NOMO-1 (cell line): ENCODE measurements around the gene PNPLA6.
"Not testable (repeated sequence)": the region's sequence is repeated elsewhere in the genome, so short reads cannot be mapped to it uniquely, and the experiment has no call there.

Source experiments
- DNase-seq, 2 experiments: peaks; one replicate each; lab custom pipeline; 2025; ENCODE audit not compliant: unreplicated experiment in 2 of 2; lab: John Stamatoyannopoulos, UW

The PNPLA6 gene

DNA sequence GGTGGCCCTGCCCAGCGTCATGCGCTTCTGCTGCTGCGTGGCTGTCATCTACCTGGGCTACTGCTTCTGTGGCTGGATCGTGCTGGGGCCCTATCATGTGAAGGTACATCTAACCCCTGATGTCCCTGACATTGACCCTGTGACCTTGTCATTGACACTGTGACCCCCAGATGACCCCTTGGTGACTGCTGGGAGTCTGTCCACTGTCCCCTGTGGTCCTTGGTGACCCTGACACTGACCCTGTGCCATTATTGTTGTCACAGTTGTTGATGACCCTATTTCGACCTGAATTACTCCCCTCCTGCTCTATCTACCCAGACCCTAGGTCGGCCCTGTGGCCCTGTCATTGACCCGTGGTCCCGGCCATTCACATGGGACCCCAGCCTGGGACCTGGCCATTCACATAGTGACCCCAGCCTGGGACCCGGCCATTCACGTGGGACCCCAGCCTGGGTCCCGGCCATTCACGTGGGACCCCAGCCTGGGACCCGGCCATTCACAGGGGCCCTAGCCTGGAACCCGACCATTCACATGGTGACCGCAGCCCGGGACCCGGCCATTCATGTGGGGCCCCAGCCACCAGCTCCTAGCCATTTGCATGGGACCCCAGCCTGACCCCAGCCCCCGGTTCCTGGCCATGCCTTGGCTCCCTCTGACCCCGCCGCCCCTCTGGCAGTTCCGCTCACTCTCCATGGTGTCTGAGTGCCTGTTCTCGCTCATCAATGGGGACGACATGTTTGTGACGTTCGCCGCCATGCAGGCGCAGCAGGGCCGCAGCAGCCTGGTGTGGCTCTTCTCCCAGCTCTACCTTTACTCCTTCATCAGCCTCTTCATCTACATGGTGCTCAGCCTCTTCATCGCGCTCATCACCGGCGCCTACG, 5.7 kb upstream of the PNPLA6 start:
- DNase-seq: no peak

DNA sequence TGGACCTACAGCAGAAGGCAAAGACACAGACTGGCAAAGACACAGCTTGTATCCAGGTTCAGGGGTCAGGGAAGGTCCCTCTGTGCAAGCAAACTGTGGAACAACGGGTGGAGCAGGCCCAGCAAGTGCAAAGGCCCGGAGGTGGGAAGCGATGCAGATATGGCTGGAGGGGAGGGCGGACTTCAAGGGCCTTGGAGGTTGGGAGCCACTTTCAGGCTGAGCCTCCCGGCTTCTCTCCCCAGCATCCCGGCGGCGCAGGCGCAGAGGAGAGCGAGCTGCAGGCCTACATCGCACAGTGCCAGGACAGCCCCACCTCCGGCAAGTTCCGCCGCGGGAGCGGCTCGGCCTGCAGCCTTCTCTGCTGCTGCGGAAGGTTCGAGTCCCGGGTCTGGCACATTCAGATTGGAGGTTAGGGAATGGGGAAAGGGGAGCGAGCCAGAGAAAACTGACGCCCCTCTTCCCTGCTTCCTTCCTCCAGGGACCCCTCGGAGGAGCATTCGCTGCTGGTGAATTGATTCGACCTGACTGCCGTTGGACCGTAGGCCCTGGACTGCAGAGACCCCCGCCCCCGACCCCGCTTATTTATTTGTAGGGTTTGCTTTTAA, 2.1 kb upstream of the PNPLA6 start:
- DNase-seq: no peak

DNA sequence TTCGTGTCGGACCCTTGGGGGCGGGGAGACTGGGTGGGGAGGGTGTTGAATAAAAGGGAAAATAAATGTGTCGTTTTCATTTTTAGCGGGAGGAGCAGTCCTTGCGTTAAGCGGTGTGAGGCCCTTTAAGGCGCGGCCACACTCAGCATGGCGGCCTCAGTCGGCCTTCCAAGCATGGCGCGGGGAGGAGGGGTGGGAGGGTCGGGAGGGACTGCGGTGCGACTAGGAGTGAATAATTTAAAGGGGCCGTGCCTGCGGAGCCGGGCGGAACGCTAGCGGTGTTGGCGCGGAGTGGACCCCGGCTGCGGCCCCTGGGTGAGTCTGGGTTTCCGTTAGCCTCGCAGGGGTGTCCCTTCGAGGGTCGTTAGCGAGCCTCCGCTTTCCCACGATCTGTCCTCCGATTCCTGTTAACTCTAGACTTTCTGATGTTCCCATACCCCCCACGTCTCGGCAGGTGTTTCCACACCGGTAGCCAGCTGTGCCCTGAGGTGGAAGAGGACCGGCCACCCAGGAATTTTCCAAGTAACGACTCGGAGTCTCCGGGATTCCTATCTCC, 1.5 kb upstream of the PNPLA6 start:
- DNase-seq: peak; percentile 72 to 83

DNA sequence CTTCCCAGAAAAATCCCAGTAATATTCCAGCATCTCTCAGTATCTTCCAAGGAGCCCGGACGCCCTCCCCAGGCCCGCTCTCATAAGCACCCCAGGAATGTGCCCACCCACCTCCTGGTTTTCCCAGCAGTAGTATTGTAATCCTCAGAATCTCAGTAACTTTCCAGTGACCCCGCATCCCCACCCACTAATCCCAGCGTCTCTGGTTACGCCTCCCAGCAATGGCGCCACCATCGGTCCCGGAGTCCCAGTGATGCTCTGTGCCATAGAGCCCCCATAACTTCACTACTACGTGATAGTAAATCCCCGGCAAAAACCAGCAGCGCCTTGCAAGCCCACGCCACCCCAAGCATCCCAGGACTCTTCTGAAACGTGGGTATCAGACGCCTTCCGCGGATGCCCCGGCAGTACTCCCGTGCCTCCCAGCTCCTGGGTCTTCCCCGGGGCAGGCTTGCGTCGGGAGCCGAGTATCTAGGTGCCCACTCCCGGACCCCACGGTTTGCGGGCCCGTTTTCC, 928 bp upstream of the PNPLA6 start:
- peak; percentile 26 to 40 for DNase-seq

DNA sequence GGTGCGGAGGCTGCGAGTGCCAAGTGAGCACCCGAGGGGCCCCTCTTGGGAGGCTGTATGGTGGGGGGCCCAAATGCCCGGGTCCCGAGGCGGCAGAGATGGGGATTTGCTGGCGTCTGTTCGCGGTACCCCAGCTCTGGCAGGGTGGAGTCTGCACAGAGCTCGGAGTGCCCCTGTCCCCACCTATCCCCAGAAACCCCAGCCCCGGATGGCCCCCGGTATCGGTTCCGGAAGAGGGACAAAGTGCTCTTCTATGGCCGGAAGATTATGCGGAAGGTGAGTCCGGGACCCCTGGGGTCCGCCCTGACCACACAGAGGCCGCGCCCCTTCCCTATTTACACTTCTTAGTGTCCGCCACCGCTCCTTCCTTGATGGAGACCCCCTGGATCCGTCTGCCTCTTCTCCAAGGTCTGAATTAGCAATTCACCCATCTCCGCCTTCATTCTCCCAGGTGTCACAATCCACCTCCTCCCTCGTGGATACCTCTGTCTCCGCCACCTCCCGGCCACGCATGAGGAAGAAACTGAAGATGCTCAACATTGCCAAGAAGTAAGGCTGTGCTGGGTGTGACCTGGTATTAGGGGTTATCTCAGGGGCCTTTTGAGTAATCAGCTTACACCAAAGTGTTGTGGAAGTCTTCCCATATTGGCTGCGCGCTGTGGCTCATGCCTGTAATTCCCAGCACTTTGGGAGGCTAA, 630 bp downstream of the PNPLA6 start:
- DNase-seq: no peak

DNA sequence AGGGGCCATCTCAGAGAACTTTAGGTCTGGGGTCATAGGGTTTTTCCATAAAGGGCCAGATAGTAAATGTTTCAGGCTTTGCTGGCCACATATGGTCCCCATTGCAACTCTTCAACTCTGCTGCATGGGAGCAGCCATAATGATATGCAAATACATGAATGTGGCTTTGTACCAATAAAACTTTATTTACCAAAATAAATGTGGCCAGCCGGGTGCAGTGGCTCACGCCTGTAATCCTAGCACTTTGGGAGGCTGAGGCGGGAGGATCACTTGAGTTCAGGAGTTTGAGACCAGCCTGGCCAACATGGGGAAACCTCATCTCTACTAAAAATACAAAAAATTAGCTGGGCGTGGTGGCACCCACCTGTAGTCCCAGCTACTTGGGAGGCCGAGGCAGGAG, 3.5 kb downstream of the PNPLA6 start:
- not testable (repeated sequence) for DNase-seq

DNA sequence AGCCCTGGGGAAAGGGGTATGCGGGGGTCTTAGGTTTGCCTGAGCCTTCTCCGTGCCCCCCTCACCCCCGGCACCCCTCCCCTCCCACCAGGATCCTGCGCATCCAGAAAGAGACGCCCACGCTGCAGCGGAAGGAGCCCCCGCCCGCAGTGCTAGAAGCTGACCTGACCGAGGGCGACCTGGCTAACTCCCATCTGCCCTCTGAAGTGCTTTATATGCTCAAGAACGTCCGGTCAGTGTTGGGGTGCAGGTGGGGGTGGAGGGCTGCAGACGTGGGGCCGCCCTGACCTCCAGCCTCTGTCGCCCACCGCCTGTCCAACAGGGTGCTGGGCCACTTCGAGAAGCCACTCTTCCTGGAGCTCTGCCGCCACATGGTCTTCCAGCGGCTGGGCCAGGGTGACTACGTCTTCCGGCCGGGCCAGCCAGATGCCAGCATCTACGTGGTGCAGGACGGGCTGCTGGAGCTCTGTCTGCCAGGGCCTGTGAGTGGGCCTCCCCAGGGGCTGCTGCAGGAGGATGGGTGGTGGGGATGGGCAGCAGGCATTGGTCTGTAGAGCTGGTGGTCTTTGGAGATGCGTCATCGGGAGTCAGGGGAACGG, 4.4 kb downstream of the PNPLA6 start:
- DNase-seq: no peak

DNA sequence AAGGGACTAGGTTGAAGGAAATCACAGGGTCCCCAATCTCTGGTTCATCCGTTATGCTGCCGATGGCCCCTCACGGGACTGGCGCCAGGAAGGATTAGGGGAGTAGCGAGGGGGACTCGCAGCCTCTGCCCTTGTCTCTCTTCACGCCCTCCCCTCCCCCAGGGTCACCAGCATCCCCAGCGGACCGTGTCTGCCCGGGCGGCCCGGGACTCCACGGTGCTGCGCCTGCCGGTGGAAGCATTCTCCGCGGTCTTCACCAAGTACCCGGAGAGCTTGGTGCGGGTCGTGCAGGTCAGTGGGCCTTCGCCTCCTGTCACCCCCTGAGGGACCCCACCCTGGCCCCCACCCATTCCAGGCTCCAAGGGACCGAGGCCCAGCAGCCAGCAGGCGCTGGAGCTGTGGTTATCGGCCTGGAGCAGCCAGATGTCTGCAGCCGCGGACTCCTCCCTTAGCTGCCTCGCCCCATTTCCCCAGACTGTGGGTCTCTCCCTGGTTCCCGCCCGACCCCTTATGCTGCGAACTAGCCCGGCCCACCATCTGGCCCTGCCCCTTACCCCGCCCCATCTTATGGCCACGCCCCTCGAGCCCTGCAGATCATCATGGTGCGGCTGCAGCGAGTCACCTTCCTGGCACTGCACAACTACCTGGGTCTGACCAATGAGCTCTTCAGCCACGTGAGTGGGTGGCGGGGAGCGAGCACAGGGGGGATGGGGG, 5.4 kb downstream of the PNPLA6 start:
- DNase-seq: no peak

DNA sequence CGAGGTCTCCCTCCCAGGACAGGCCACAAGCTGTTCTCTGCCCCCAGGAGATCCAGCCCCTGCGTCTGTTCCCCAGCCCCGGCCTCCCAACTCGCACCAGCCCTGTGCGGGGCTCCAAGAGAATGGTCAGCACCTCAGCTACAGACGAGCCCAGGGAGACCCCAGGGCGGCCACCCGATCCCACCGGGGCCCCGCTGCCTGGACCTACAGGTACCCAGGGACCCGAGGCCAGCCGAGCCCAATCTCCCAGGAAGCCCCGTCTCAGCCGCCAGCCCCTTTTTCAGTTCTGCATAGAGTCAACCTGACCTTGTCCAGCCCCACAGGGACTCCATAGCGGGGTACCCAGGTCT, 5.9 kb downstream of the PNPLA6 start:
- DNase-seq: no peak

DNA sequence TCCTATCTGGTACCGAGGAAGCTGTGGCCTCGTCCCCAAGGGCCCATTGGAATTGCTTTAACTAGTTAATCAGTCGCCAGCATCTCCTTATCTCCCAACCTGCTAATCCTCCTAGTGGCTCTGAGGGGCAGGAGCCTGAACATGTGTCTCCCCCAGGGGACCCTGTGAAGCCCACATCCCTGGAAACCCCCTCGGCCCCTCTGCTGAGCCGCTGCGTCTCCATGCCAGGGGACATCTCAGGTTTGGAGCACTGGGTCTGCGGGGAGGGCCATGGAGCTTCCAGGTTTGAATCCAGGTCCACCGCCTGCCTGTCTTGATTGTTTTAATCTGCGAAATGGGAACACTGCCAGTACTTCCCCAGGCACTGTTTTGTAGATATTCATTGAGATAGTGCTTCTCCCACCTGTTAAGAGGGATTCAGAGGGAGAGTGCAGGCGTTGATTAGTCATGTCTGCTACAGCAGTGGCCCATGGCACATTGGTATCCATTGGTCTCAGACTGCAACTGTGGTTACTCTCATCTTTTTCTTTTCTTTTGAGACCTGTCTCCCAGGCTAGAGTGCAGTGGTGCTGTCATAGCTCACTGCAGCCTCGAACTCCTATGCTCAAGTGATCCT, 6.4 kb downstream of the PNPLA6 start:
- DNase-seq: no peak

DNA sequence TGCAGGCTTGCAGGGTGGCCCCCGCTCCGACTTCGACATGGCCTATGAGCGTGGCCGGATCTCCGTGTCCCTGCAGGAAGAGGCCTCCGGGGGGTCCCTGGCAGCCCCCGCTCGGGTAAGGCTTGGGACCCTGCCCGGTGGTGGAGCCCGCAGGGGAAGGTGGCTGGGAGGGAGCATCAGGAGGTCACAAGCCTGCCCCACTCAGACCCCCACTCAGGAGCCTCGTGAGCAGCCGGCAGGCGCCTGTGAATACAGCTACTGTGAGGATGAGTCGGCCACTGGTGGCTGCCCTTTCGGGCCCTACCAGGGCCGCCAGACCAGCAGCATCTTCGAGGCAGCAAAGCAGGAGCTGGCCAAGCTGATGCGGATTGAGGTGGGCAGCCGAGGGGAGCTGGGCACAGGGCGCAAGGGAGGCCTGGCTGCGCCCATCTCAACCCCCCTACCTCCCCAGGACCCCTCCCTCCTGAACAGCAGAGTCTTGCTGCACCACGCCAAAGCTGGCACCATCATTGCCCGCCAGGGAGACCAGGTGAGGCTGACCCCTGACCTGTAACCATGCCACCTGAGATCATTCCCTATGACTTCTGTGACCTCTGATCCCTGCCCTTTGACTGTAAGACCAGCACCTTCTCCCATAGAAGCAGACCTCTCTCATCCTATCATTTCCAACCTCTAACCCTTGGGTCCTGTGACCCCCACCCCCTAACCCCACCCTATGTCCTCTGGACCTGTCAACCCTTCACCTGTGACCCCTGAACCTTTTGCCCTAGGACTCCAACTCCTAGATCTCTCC, 7.2 kb downstream of the PNPLA6 start:
- no peak for DNase-seq

DNA sequence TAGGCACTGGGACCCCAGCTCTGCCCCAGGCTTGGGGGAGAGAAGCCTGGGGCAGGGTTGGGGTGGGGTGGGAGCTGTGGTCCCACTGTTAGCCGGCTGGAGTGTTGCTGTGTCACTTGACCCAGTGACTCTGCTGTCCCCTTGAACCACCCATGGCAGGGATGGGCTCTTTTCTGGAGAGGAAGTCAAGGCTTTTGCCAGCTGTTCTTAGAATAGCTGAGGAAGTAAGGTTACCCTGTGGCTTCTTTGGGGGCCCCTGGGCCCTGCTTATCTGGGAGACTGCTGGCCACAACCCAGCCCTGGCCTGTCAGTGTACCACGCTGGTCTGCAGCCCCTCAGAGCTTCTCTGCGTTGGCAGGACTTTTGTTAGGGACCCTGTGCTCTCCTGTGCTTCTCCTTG, 9.1 kb downstream of the PNPLA6 start:
- DNase-seq: peak; percentile 54 to 57

DNA sequence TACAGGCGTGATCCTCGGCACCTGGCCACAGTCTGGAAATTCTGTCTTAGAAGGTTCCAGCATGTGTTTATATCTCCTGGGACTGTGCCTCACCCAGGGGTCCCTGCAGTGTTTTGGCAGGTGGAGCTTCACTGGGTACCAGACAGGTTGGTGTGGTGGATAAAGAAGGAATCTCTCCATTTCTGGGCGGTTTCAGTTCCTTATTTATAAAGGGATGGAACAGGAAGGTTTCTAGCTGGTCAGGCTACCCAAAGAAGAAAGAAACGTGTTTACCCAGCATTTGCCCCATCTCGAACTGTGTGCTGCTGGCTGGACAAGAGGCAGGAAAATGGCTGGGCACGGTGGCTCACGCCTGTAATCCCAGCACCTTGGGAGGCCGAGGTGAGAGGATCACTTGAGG, 9.8 kb downstream of the PNPLA6 start:
- DNase-seq: peak in 1 of 2 experiments; percentile 46

DNA sequence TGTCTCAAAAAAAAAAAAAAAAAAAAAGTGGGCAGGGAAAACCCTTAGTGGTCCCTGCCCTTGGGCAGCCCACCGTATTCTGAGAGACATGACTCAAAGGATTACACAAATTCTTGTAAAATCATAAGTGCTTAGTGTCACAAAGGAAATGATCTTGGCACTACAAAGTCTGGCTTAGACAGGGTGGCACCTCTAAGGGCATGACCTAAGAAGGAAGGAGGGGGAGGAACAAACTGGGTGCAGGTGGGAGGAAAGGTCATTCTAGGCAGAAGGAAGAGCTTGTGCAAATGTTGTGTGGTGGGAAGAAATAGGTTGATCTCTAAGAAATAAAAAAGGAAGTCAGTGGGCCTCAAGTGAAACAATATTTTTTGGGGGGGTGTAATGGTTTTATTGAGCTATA, 10.4 kb downstream of the PNPLA6 start:
- peak in 1 of 2 experiments; percentile 19 for DNase-seq

DNA sequence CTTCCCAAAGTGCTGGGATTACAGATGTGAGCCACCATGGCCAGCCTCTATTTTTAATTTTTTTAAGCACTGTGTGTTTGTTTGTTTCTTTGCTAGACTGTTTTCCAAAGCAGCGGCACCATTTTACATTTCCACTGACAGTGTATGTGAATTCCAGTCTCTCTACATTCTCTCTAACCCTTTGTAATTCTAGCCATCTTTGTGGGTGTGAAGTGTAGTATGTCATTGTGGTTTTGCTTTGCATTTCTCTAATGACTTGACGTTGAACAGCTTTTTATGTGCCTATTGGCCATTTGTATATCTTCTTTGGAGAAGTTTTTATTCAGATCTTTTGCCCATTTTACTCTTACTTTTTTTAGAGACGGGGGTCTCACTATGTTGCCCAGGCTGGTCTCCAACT, 11.6 kb downstream of the PNPLA6 start:
- no peak for DNase-seq

DNA sequence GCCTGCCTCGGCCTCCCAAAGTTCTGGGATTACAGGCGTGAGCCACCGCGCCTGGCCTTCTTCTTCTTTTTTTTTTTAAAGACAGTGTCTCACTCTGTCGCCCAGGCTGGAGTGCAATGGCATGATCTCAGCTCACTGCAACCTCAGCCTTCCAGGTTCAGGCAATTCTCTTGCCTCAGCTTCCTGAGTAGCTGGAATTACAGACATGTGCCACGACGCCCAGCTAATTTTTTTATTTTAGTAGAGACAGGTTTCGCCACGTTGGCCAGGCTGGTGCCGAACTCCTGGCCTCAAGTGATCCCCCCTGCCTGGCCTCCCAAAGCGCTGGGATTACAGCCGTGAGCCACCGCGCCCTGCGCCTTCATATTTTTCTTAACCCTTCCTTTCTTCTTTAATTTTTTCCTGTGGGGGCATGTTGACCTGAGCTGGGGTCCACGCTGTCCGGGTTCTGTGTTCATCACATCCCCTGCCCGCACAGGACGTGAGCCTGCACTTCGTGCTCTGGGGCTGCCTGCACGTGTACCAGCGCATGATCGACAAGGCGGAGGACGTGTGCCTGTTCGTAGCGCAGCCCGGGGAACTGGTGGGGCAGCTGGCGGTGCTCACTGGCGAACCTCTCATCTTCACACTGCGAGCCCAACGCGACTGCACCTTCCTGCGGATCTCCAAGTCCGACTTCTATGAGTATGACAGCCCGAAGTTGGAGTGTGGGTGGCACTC, 14.1 kb downstream of the PNPLA6 start:
- no peak for DNase-seq

DNA sequence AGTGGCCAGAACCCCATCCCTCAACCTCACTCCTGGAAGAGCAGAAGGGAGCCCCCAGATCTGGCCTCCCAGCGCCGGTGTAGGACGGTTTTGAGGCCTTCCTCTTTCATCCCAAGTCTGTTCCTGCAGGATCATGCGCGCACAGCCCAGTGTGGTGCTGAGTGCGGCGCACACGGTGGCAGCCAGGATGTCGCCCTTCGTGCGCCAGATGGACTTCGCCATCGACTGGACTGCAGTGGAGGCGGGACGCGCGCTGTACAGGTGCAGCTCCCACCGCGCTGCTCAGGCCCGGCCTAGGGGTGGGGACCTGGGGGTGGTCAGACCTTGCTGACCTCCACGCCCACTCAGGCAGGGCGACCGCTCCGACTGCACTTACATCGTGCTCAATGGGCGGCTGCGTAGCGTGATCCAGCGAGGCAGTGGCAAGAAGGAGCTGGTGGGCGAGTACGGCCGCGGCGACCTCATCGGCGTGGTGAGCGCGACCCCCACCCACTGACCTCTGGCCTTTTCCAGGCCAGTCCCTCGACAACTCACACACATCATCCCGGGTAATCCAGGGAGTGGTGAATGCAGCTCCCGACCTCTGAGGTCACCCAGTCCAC, 14.8 kb downstream of the PNPLA6 start:
- no peak for DNase-seq
